GM21723 (cell line): ENCODE measurements around the gene GRPEL2.

ENCODE experiments used
- ATAC-seq: cut with Tn5 transposase; IDR thresholded peaks from one replicate; pipeline ENCODE4 v1.9.1; 2021; ENCODE audit warnings: mild to moderate bottlenecking, moderate library complexity; ENCODE audit not compliant: unreplicated experiment

GRPEL2 gene

GRCh38 chr5:149355688-149356087 is 10.4 kb downstream of the GRPEL2 start:
- ATAC-seq, result no peak

- ATAC-seq, result no peak
These were observed 11.1 kb downstream of the GRPEL2 start for GRCh38 chr5:149356391-149356790.

GRCh38 chr5:149357370-149358293 is 12.3 kb downstream of the GRPEL2 start, which contains the start of gene PCYOX1L:
PCYOX1L (plus strand) TSS chr5:149358046; CDS start chr5:149358069, 23 bp downstream.
- peak; percentile 99 for ATAC-seq

GRCh38 chr5:149358294-149358651 is 13.0 kb downstream of the GRPEL2 start:
- peak; percentile 24 for ATAC-seq

- no peak for ATAC-seq
These were observed 13.7 kb downstream of the GRPEL2 start for GRCh38 chr5:149358868-149359495.

GRCh38 chr5:149360272-149360671 is 15.0 kb downstream of the GRPEL2 start:
- ATAC-seq, result no peak

- ATAC-seq, result no peak
These were observed 17.2 kb downstream of the GRPEL2 start for GRCh38 chr5:149362541-149362940.

- no peak for ATAC-seq
These were observed 18.1 kb downstream of the GRPEL2 start for GRCh38 chr5:149363358-149363757.

GRCh38 chr5:149363936-149364335 is 18.6 kb downstream of the GRPEL2 start:
- no peak for ATAC-seq

- no peak for ATAC-seq
These were observed 19.4 kb downstream of the GRPEL2 start for GRCh38 chr5:149364719-149365118.

GRCh38 chr5:149365418-149365817 is 20.1 kb downstream of the GRPEL2 start:
- no peak for ATAC-seq

- ATAC-seq, result no peak
These were observed 20.9 kb downstream of the GRPEL2 start for GRCh38 chr5:149366169-149366729.

GRCh38 chr5:149367249-149367971 is 22.1 kb downstream of the GRPEL2 start:
- ATAC-seq, result peak; percentile 75

- ATAC-seq, result no peak
These were observed 22.8 kb downstream of the GRPEL2 start for GRCh38 chr5:149367972-149368645.

- no peak for ATAC-seq
These were observed 25.6 kb downstream of the GRPEL2 start for GRCh38 chr5:149370878-149371277.

GRCh38 chr5:149371296-149371962 is 26.1 kb downstream of the GRPEL2 start:
- peak; percentile 74 for ATAC-seq

- ATAC-seq, result no peak
These were observed 26.9 kb downstream of the GRPEL2 start for GRCh38 chr5:149372076-149372795.

GRCh38 chr5:149372932-149373331 is 27.6 kb downstream of the GRPEL2 start:
- ATAC-seq, result no peak

- no peak for ATAC-seq
These were observed 29.0 kb downstream of the GRPEL2 start for GRCh38 chr5:149374303-149374702.
